ENCODE results near the gene POLR2A. TPM values are rescaled to one million over a fixed set of nuclear protein-coding genes. Genes with fewer than 3 reads are reported as not detected.
"Not testable (repeated sequence)": the region's sequence is repeated elsewhere in the genome, so short reads cannot be mapped to it uniquely, and the experiment has no call there.

POLR2A gene
- polyA plus RNA-seq, 1 donor from 2014 or later: 9.1 TPM

DNA sequence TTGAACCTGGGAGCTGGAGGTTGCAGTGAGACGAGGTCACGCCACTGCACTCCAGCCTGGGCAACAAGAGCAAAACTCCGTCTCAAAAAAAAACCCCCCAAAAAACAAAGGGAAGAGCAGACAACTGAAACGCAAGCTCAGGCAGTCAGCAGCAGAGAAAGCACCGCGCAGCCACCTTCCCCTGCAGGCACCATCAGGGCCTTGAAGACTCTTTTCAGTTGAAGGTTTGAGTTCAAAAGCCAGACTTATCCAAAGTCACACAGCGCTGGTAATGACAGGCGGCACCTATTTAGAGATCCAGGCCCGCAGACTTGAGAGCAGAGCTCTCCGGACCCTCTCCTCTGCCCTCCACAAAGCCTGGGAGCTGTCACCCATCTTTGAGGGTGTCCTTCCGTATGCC is 15.9 kb upstream of the POLR2A start:
- no peaks in the 10 kb centered on the region for H4K20me1 ChIP-seq (ENCODE audit: insufficient read depth)
- H3K9me2 ChIP-seq (ENCODE audit: insufficient read depth, low read length): no peaks in the 10 kb centered on the region
- H2AFZ ChIP-seq (ENCODE audit: low read depth, low read length): no peak overlapping the region
- H3K27ac ChIP-seq (ENCODE audit: low read length): no peak overlapping the region
- TF ChIP-seq EZH2 (IDR thresholded peaks at IDR 0.05; ENCODE audit: borderline replicate concordance, insufficient read depth, low read length, poor library complexity, severe bottlenecking) (no peak), POLR2AphosphoS5 (IDR thresholded peaks at IDR 0.05) (no peak), TAF1 (IDR thresholded peaks at IDR 0.05; ENCODE audit: low read depth) (no peak), EP300 (conservative IDR thresholded peaks at IDR 0.05; ENCODE audit: poor library complexity, severe bottlenecking) (no peak), SMC3 (conservative IDR thresholded peaks at IDR 0.05; ENCODE audit: poor library complexity) (no peak), MXI1 (conservative IDR thresholded peaks at IDR 0.05; ENCODE audit: poor library complexity, severe bottlenecking) (no peak), RAD21 (conservative IDR thresholded peaks at IDR 0.05) (no peak)
- TF ChIP-seq, protein P1, sequence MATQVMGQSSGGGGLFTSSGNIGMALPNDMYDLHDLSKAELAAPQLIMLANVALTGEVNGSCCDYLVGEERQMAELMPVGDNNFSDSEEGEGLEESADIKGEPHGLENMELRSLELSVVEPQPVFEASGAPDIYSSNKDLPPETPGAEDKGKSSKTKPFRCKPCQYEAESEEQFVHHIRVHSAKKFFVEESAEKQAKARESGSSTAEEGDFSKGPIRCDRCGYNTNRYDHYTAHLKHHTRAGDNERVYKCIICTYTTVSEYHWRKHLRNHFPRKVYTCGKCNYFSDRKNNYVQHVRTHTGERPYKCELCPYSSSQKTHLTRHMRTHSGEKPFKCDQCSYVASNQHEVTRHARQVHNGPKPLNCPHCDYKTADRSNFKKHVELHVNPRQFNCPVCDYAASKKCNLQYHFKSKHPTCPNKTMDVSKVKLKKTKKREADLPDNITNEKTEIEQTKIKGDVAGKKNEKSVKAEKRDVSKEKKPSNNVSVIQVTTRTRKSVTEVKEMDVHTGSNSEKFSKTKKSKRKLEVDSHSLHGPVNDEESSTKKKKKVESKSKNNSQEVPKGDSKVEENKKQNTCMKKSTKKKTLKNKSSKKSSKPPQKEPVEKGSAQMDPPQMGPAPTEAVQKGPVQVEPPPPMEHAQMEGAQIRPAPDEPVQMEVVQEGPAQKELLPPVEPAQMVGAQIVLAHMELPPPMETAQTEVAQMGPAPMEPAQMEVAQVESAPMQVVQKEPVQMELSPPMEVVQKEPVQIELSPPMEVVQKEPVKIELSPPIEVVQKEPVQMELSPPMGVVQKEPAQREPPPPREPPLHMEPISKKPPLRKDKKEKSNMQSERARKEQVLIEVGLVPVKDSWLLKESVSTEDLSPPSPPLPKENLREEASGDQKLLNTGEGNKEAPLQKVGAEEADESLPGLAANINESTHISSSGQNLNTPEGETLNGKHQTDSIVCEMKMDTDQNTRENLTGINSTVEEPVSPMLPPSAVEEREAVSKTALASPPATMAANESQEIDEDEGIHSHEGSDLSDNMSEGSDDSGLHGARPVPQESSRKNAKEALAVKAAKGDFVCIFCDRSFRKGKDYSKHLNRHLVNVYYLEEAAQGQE (IDR thresholded peaks at IDR 0.05; ENCODE audit: borderline replicate concordance): no peak
- TF ChIP-seq, protein P2, sequence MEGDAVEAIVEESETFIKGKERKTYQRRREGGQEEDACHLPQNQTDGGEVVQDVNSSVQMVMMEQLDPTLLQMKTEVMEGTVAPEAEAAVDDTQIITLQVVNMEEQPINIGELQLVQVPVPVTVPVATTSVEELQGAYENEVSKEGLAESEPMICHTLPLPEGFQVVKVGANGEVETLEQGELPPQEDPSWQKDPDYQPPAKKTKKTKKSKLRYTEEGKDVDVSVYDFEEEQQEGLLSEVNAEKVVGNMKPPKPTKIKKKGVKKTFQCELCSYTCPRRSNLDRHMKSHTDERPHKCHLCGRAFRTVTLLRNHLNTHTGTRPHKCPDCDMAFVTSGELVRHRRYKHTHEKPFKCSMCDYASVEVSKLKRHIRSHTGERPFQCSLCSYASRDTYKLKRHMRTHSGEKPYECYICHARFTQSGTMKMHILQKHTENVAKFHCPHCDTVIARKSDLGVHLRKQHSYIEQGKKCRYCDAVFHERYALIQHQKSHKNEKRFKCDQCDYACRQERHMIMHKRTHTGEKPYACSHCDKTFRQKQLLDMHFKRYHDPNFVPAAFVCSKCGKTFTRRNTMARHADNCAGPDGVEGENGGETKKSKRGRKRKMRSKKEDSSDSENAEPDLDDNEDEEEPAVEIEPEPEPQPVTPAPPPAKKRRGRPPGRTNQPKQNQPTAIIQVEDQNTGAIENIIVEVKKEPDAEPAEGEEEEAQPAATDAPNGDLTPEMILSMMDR (IDR thresholded peaks at IDR 0.05; ENCODE audit: poor library complexity, severe bottlenecking): no peak
- H3K36me3 ChIP-seq (ENCODE audit: insufficient read depth, low read length): no peaks in the 10 kb centered on the region
- H3K27me3 ChIP-seq (ENCODE audit: insufficient read depth, low read depth, low read length): no peaks in the 10 kb centered on the region
- peaks cover 3% of the 10 kb centered on the region for H3K79me2 ChIP-seq (replicated peaks; ENCODE audit: insufficient read depth, low read length)
- H3K4me3 ChIP-seq (ENCODE audit: low read length): no peak overlapping the region
- H3F3A ChIP-seq (ENCODE audit: insufficient read depth, low read length, poor library complexity, severe bottlenecking): no peaks in the 10 kb centered on the region
- no peaks in the 10 kb centered on the region for H3K9me3 ChIP-seq (ENCODE audit: low read length)
- H3K9ac ChIP-seq (ENCODE audit: low read length): no peak overlapping the region
- no peak overlapping the region for H3K4me2 ChIP-seq (ENCODE audit: low read length)

- H3K79me2 ChIP-seq (replicated peaks; ENCODE audit: insufficient read depth, low read length): peaks cover 3% of the 10 kb centered on the region
- H3K9ac ChIP-seq (ENCODE audit: low read length): no peak overlapping the region
- TF ChIP-seq, protein P1 (IDR thresholded peaks at IDR 0.05; ENCODE audit: borderline replicate concordance): no peak
- no peak for TF ChIP-seq EZH2 (IDR thresholded peaks at IDR 0.05; ENCODE audit: borderline replicate concordance, insufficient read depth, low read length, poor library complexity, severe bottlenecking)
- TF ChIP-seq TAF1 (IDR thresholded peaks at IDR 0.05; ENCODE audit: low read depth): no peak
- TF ChIP-seq, protein P2 (IDR thresholded peaks at IDR 0.05; ENCODE audit: poor library complexity, severe bottlenecking): no peak
- no peak for TF ChIP-seq POLR2AphosphoS5 (IDR thresholded peaks at IDR 0.05)
- TF ChIP-seq MXI1 (conservative IDR thresholded peaks at IDR 0.05; ENCODE audit: poor library complexity, severe bottlenecking): no peak
- TF ChIP-seq RAD21 (conservative IDR thresholded peaks at IDR 0.05): no peak
- TF ChIP-seq SMC3 (conservative IDR thresholded peaks at IDR 0.05; ENCODE audit: poor library complexity): no peak
- no peak for TF ChIP-seq EP300 (conservative IDR thresholded peaks at IDR 0.05; ENCODE audit: poor library complexity, severe bottlenecking)
- H3F3A ChIP-seq (ENCODE audit: insufficient read depth, low read length, poor library complexity, severe bottlenecking): no peaks in the 10 kb centered on the region
- no peaks in the 10 kb centered on the region for H3K9me2 ChIP-seq (ENCODE audit: insufficient read depth, low read length)
- H3K9me3 ChIP-seq (ENCODE audit: low read length): no peaks in the 10 kb centered on the region
- no peak overlapping the region for H3K27ac ChIP-seq (ENCODE audit: low read length)
- H3K4me3 ChIP-seq (ENCODE audit: low read length): no peak overlapping the region
- H3K27me3 ChIP-seq (ENCODE audit: insufficient read depth, low read depth, low read length): no peaks in the 10 kb centered on the region
- H4K20me1 ChIP-seq (ENCODE audit: insufficient read depth): no peaks in the 10 kb centered on the region
- H2AFZ ChIP-seq (ENCODE audit: low read depth, low read length): no peak overlapping the region
- H3K4me2 ChIP-seq (ENCODE audit: low read length): no peak overlapping the region
- no peaks in the 10 kb centered on the region for H3K36me3 ChIP-seq (ENCODE audit: insufficient read depth, low read length)
These were observed 15.3 kb upstream of the POLR2A start for GRCh38 chr17:7468804-7469389.

DNA sequence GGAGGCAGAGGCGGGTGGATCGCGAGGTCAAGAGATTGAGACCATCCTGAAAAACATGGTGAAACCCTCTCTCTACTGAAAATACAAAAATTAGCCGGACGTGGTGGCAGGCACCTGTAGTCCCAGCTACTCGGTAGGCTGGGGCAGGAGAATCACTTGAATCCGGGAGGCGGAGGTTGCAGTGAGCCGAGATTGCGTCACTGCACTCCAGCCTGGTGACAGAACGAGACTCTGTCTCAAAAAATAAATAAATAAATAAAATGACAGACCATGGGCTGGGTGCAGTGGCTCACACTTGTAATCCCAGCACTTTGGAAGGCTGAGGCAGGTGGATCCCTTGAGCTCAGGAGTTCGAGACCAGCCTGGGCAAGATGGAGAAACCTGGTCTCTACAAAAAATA is 14.3 kb upstream of the POLR2A start:
- not testable (repeated sequence) for H3K36me3 ChIP-seq (ENCODE audit: insufficient read depth, low read length); H3K4me2 ChIP-seq (ENCODE audit: low read length); H3K27me3 ChIP-seq (ENCODE audit: insufficient read depth, low read depth, low read length); H2AFZ ChIP-seq (ENCODE audit: low read depth, low read length); H4K20me1 ChIP-seq (ENCODE audit: insufficient read depth); H3K27ac ChIP-seq (ENCODE audit: low read length); H3F3A ChIP-seq (ENCODE audit: insufficient read depth, low read length, poor library complexity, severe bottlenecking); H3K79me2 ChIP-seq (replicated peaks; ENCODE audit: insufficient read depth, low read length); H3K9me2 ChIP-seq (ENCODE audit: insufficient read depth, low read length); H3K4me3 ChIP-seq (ENCODE audit: low read length); H3K9me3 ChIP-seq (ENCODE audit: low read length); H3K9ac ChIP-seq (ENCODE audit: low read length)

Data from neural cell (in vitro differentiated cells).